ENCODE measurements around the gene PTPA.
"Not testable (repeated sequence)": the region's sequence is repeated elsewhere in the genome, so short reads cannot be mapped to it uniquely, and the experiment has no call there.

The PTPA gene

DNA sequence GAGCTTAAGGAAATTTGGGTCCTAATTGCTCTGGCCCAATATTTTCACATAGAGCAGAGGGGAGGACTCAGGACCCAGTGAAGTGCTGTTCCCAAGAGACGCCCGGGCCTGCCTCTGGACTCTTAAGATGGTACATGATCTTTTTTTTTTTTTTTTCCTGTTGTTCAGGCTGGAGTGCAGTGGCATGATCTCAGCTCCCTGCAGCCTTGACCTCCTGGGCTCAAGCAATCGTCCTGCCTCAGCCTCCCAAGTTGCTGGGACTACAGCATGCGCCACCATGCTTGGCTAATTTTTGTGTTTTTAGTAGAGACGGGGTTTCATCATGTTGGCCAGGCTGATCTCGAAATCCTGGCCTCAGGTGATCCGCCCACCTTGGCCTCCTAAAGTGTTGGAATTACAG is 19.1 kb downstream of the PTPA start:
- H3K4me1 ChIP-seq; H3K27me3 ChIP-seq (ENCODE audit: low read depth); H3K4me3 ChIP-seq; DNase-seq (ENCODE audit: low spot score in 2 of 2); H3K9me3 ChIP-seq: not testable (repeated sequence)
- in situ Hi-C loops (cut with MboI; ENCODE audit: low sequenced_read_pairs), result loop anchor here (5.0 kb wide), 2 partner anchors 482 to 652 kb away; no protein-coding TSS in a partner anchor
- peaks cover 19% of the 10 kb centered on the region for H3K36me3 ChIP-seq (replicated peaks)

DNA sequence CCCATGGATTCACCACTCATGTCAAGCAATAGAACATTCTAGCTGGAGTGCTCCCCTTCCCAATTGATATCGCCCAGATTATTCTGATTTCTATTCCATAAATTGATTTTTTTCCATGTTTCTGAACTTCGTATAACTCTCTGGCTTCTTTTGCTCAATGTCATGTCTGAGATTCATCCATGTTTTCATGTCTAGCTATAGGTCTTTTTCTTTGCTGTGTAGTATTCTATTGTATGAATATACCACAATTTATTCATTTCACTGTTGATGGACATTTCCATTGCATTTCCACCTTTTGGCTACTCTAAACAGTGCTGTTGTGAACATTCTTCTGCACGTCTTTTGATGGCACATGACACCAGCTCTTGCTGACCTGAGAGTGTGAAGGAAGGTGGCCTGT is 19.6 kb downstream of the PTPA start:
- in situ Hi-C loops (cut with MboI; ENCODE audit: low sequenced_read_pairs), result loop anchor here (5.0 kb wide), 2 partner anchors 482 to 652 kb away; no protein-coding TSS in a partner anchor
- Histone ChIP-seq H3K27me3 (ENCODE audit: low read depth) (no peaks in the 10 kb centered on the region), H3K9me3 (no peaks in the 10 kb centered on the region), H3K4me3 (no peak overlapping the region), H3K36me3 (replicated peaks) (peaks cover 19% of the 10 kb centered on the region), H3K4me1 (no peaks in the 10 kb centered on the region)
- DNase-seq (ENCODE audit: low spot score in 2 of 2), result no peak

DNA sequence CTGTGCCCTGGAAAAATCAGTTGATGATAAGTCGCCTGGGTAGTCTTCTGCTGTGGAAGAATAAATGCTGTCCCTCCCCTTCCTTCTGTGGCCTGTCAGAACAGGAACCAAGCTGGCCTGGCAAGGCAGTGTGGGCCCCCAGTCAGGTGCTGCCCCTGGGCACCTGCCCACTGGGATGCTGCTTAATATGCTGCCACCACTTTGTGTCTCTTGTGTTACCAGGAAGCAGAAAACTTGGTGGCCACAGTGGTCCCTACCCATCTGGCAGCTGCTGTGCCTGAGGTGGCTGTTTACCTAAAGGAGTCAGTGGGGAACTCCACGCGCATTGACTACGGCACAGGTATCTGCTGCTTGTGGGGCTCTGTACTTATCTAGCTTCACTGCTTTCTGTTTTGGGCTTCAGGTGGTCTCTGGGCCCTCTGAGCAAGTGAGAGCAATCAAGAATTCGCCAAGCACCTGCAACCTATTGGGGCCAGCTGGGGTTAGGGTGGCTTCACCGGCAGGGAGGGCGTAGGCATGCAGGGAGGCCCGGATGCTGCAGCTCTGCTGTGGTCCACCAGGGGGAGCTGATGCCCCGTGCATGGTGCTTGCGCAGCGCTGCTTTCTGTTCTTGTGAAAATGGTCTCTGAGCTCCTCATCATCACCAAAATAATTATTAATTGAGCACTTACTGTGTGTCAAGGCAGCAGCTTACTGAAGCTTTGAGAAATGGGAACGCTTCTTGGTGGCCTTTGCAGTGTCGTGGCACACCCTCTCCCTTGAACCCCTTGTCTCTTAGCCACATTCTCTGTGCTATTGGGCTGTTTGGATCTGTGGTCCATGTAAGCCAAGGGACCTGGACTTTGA is 20.3 kb downstream of the PTPA start:
- no peaks in the 10 kb centered on the region for H3K9me3 ChIP-seq
- no peaks in the 10 kb centered on the region for H3K27me3 ChIP-seq (ENCODE audit: low read depth)
- in situ Hi-C loops (cut with MboI; ENCODE audit: low sequenced_read_pairs), result loop anchor here (5.0 kb wide), 2 partner anchors 481 to 651 kb away; no protein-coding TSS in a partner anchor
- DNase-seq (ENCODE audit: low spot score in 2 of 2), result peak; percentile 46 to 87
- peaks cover 19% of the 10 kb centered on the region for H3K36me3 ChIP-seq (replicated peaks)
- H3K4me3 ChIP-seq, result no peak overlapping the region
- H3K4me1 ChIP-seq, result no peaks in the 10 kb centered on the region

DNA sequence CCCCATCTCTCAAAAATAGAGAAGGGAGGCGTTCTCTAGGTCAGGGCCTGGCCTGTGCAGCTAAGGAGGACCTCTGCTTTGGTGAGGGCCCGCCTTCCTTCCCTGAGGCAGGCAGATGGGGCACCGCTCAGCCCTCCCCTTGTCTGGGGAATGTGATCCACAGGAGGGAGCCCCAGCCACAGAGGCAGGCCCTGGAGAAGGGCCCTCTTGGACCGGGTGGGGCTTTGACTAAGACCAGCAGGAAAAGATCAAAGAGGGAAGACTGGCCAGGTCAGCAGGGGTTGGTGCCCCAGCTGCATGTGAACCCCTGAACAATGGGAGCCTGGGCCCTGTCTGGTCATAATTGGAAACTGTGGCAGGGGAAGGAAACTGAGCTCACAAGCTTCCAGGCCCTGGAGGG is 21.9 kb downstream of the PTPA start:
- in situ Hi-C loops (cut with MboI; ENCODE audit: low sequenced_read_pairs), result loop anchor here (5.0 kb wide), 2 partner anchors 479 to 649 kb away; no protein-coding TSS in a partner anchor
- peaks cover 18% of the 10 kb centered on the region for H3K36me3 ChIP-seq (replicated peaks)
- DNase-seq (ENCODE audit: low spot score in 2 of 2), result no peak

DNA sequence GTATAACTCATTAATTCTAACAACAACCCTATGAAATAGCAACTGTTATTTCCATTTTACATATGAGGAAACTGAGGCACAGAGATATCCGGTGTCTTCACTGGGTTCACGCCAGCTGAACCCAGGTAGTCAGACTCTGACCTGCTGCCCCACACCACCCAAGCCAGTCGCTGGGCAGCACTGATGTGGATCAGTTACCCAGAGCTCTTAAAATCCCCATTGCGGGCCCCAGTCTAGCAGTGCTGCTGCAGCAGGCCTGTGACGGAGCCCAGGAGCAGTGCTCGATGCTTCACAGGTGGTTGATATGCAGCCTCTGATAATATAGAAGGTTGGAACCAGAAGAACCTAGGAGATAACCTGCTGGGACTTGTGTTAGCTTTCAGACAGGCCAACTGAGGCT is 24.3 kb downstream of the PTPA start:
- Histone ChIP-seq H3K4me3 (no peak overlapping the region), H3K27me3 (ENCODE audit: low read depth) (no peaks in the 10 kb centered on the region), H3K4me1 (peaks cover 13% of the 10 kb centered on the region), H3K9me3 (no peaks in the 10 kb centered on the region), H3K36me3 (replicated peaks) (peaks cover 21% of the 10 kb centered on the region)
- in situ Hi-C loops (cut with MboI; ENCODE audit: low sequenced_read_pairs), result no loop called here
- DNase-seq (ENCODE audit: low spot score in 2 of 2), result no peak

More for the DNA sequence above, 21.9 kb downstream of the PTPA start:
- Histone ChIP-seq H3K4me3 (no peak overlapping the region), H3K4me1 (no peaks in the 10 kb centered on the region), H3K9me3 (no peaks in the 10 kb centered on the region), H3K27me3 (ENCODE audit: low read depth) (no peaks in the 10 kb centered on the region)

DNA sequence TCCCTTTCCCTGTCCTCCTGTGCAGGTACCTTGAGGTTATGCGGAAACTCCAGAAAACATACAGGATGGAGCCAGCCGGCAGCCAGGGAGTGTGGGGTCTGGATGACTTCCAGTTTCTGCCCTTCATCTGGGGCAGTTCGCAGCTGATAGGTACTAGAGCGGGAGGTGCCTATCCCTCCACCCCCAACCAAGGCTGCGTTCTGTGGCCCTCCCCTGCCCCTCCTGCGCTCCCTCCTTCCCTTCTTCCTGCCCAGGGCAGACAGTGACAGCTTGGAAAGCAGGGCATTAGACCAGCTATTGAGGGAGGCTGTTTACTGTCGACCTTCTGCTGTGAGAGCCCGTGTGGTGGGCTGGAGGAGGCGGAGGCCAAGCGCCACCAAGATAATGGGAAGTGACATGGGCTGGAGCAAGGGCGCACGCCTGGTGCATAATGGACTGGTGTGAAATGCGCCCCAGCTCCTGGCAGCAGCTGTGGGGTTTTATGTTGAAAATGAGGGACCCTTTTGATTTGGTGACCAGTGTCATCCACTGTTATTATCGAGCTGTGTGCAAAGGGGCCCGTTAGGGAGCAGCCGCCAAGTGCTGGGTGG is 25.3 kb downstream of the PTPA start:
- Histone ChIP-seq H3K4me3 (no peak overlapping the region), H3K9me3 (no peaks in the 10 kb centered on the region), H3K27me3 (ENCODE audit: low read depth) (no peaks in the 10 kb centered on the region), H3K4me1 (peaks cover 21% of the 10 kb centered on the region), H3K36me3 (replicated peaks) (peaks cover 21% of the 10 kb centered on the region)
- DNase-seq (ENCODE audit: low spot score in 2 of 2), result no peak
- in situ Hi-C loops (cut with MboI; ENCODE audit: low sequenced_read_pairs), result no loop called here

DNA sequence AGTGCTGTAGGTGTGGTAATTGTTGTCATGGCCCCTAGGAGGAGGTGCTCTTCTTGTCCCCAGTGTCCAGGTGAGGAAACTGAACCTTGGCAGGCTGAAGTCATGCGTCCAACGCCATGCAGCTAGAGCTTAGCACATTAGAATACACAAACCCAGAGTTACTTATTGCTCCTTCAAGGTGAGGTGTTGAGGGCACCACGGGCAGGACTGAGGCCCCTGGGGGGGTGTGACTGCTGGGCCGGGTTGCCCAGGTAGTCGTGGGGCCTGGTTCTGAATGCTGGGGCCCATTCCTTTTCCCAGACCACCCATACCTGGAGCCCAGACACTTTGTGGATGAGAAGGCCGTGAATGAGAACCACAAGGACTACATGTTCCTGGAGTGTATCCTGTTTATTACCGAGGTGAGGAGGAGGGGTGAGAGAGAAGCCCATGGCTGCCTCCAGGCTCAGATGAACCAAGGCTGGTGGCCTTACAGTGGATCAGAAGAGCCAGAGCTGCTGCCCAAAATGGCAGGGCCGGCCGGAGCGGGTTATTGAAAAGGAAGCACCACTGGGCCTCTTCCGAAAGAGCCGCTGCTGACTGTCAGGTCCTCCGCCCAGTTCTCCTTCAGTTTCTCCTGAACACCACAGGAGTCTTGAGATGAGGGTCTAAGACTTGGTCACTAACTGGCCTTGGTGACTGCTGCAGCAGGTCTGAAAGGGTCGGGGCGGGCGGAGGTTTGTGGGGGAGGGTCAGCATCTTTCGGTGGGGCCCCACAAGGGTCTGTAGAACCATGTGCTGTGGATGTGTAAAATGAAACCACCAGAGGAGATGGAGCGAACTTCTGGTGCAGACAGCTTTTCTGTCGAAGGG is 26.3 kb downstream of the PTPA start:
- in situ Hi-C loops (cut with MboI; ENCODE audit: low sequenced_read_pairs), result no loop called here
- Histone ChIP-seq H3K4me3 (no peak overlapping the region), H3K4me1 (peaks cover 26% of the 10 kb centered on the region), H3K36me3 (replicated peaks) (peaks cover 26% of the 10 kb centered on the region), H3K9me3 (no peaks in the 10 kb centered on the region), H3K27me3 (ENCODE audit: low read depth) (no peaks in the 10 kb centered on the region)
- no peak for DNase-seq (ENCODE audit: low spot score in 2 of 2)

DNA sequence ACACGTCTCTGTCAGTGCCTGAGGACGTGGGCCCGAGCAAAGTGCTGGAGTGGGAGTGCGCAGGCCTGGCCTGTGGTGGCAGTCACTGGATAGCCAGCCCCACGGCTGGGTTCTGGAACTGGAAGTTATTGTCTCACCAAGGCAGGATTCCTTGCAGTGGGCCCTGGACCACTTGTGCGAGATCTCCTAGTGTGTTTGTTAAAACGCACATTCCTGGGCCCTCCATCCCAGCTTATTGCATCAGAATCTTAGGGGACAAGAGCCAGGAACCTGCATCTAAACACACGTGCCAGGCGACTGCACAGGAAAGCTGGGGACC is 26.9 kb downstream of the PTPA start:
- no peak for DNase-seq (ENCODE audit: low spot score in 2 of 2)
- in situ Hi-C loops (cut with MboI; ENCODE audit: low sequenced_read_pairs), result no loop called here
- H3K36me3 ChIP-seq (replicated peaks), result peaks cover 32% of the 10 kb centered on the region
- H3K4me3 ChIP-seq, result no peak overlapping the region
- H3K4me1 ChIP-seq, result peaks cover 32% of the 10 kb centered on the region
- no peaks in the 10 kb centered on the region for H3K9me3 ChIP-seq
- H3K27me3 ChIP-seq (ENCODE audit: low read depth), result no peaks in the 10 kb centered on the region

DNA sequence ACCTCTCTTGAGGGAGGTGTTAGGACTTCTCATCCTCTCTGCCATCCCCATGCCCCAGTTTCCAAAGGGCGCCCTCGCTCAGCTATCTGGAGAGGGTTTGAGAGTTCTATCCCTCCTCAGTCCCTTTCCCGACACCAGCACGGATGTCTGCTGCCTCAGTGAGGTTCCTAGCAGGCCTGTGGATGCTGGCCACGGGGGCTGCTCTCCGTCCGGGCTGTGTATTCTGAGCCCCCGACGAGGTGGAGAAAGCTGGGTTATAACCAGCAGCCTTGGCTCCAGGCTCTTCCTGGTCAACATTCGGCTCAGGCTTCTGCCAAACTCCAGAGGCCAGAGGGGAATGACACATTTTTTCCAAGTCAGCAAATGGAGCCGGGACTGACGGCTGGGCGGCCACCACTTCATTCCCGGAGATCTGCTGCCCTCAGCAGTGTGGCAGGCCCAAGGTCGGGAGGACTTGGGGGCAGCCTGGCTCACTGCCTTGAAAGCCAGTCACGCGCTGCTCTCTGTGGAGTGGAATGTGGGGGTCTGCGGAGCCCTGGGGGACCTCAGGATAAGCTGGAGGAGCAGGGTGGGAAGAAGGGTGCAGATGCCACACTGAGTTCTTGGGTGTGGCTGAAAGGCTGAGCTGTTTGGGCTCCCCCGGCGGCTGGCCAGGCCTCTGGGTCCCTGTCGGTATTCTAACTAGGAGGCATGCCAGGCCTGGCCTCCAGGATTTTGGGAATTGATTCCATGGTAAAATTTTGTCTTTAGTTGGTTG is 27.4 kb downstream of the PTPA start:
- peaks cover 33% of the 10 kb centered on the region for H3K36me3 ChIP-seq (replicated peaks)
- in situ Hi-C loops (cut with MboI; ENCODE audit: low sequenced_read_pairs), result no loop called here
- H3K4me3 ChIP-seq, result no peak overlapping the region; the same call in 1 of the 2 replicates
- H3K9me3 ChIP-seq, result no peaks in the 10 kb centered on the region
- DNase-seq (ENCODE audit: low spot score in 2 of 2), result no peak
- no peaks in the 10 kb centered on the region for H3K27me3 ChIP-seq (ENCODE audit: low read depth)
- peaks cover 34% of the 10 kb centered on the region for H3K4me1 ChIP-seq

DNA sequence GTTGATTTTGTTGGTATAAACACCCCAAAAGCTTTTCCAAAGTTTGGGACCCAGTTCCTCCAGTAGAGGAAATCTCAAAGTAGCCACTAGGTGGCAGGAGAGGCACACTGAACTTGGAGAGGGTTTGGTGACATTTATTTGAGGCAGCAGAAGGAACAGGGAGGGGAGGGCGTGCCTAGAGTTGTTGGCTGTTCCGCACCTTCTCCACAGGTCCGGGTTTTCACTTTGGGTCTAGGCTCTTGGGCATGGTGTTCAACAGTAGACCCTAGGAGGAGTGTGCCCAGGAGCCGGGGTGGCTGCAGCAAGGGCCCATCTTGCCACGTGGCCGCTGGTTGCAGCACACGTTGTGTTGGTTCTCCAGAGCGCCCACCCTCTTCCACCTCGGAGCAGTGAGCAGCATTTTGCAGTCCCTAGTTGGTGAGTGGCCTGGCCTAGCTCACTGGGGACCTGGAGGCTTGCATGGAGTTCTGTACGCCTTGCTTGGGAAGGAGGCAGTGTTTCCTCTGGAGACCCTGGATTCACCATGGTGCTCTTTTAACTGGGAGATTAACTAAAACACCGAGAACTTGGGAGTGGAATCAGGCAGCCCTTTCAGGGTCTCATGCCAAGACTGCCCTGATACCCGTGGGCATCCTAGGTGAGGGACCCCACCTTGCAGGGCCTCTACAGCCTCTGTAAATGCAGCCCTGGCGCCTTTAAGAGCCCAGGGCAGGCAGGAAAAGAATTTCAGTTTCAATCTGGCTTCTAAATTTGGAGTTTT is 28.2 kb downstream of the PTPA start:
- Histone ChIP-seq H3K9me3 (no peaks in the 10 kb centered on the region), H3K27me3 (ENCODE audit: low read depth) (no peaks in the 10 kb centered on the region), H3K36me3 (replicated peaks) (peaks cover 37% of the 10 kb centered on the region), H3K4me3 (peak overlapping the region; percentile 9), H3K4me1 (peaks cover 34% of the 10 kb centered on the region)
- peak; percentile 88 to 90 for DNase-seq (ENCODE audit: low spot score in 2 of 2)
- in situ Hi-C loops (cut with MboI; ENCODE audit: low sequenced_read_pairs), result no loop called here

DNA sequence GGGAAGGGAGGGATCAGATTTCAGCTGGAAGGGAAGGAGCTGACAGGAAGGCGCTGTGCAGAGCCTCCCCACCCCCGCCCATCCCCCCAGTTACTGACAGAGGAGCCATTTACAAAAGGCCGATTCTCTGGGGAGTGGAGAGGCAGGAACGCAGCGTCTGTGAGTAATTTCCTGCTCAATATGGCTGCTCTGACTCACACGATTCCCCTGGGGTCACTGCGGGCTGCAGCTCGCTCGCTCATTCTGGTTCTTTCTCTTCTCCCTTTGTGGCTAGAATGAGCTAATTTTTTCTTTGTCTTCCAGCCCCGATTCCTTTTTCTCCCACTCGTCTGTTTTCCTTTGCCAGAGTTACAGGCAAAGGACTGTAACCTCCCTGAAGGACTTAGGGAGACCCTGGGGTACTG is 28.8 kb downstream of the PTPA start:
- peaks cover 34% of the 10 kb centered on the region for H3K4me1 ChIP-seq
- H3K36me3 ChIP-seq (replicated peaks), result peaks cover 35% of the 10 kb centered on the region
- H3K4me3 ChIP-seq, result peak overlapping the region; percentile 23
- no peaks in the 10 kb centered on the region for H3K9me3 ChIP-seq
- no peaks in the 10 kb centered on the region for H3K27me3 ChIP-seq (ENCODE audit: low read depth)
- peak; percentile 96 to 98 for DNase-seq (ENCODE audit: low spot score in 2 of 2)
- in situ Hi-C loops (cut with MboI; ENCODE audit: low sequenced_read_pairs), result no loop called here

DNA sequence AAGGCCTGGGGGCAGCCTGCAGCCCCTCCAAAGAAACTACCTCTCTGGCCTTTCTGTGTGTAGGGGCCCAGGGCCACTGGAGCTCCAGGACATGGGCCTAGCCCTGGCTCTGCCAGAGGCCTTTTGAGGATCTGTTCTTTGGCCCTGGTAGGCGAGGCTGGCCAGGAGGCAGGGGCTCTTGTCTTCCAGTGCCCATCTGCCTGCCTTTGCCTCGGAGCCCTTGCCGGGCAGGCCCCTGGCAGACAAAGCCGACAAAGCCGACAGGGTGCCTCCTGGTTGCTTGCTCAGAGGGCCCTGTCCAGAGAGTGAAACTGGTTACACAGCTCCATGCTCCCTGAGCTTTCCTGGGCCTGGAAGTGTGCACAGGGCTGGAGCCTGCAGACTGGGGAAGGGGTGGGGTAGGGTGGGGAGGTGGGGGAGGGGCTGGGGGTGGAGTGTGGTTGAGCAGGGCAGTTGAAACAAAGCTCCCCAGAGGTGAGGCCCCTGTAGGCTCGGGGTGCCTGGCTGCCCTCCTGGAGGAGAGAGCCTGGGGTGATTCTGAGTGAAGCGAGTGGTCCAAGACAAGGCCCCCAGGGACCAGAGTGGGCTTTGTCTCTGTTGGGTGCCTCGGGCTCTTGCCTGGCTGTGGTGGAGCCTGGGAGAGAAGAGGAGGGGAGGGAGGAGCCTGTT is 29.3 kb downstream of the PTPA start:
- Histone ChIP-seq H3K4me1 (peaks cover 34% of the 10 kb centered on the region), H3K4me3 (peak overlapping the region; percentile 23), H3K9me3 (no peaks in the 10 kb centered on the region), H3K36me3 (replicated peaks) (peaks cover 34% of the 10 kb centered on the region), H3K27me3 (ENCODE audit: low read depth) (no peaks in the 10 kb centered on the region)
- DNase-seq (ENCODE audit: low spot score in 2 of 2), result peak; percentile 54 to 83
- in situ Hi-C loops (cut with MboI; ENCODE audit: low sequenced_read_pairs), result no loop called here

All from HAP-1 (cell line).